Calu3 (cell line): ENCODE data around the gene FUT7. TPM values are rescaled to one million over a fixed set of nuclear protein-coding genes. Genes with fewer than 3 reads are reported as not detected.

Source experiments
- BruUV-seq: library from RNA; stranded (reverse); fragments of 400-500 nt; replicated peaks from 2 replicates; lab custom pipeline; 2021; lab: Mats Ljungman, UMichigan
- CTCF ChIA-PET: fragments of 300-600 bp; sonication (Branson Sonifier 250); formaldehyde crosslinking; loops from one replicate; lab custom pipeline; 2022; ENCODE audit warnings: antibody characterized with exemption; lab: Charles Lee
- DNase-seq: peaks from one replicate; pipeline ENCODE4 v3.0.0; 2022
- H3K27ac Mint-ChIP-seq: one replicate; pipeline ENCODE4 v1.8.0; 2022; ENCODE audit warnings: mixed read lengths; ENCODE audit not compliant: unreplicated experiment
- H3K27me3 Mint-ChIP-seq: one replicate; pipeline ENCODE4 v1.8.0; 2022; ENCODE audit warnings: mixed read lengths; ENCODE audit not compliant: unreplicated experiment
- H3K36me3 Mint-ChIP-seq: one replicate; pipeline ENCODE4 v1.8.0; 2022; ENCODE audit warnings: mild to moderate bottlenecking, moderate library complexity, mixed read lengths; ENCODE audit not compliant: insufficient read depth, unreplicated experiment
- H3K4me1 Mint-ChIP-seq: one replicate; pipeline ENCODE4 v1.8.0; 2022; ENCODE audit warnings: mild to moderate bottlenecking, low read depth, mixed read lengths; ENCODE audit not compliant: unreplicated experiment
- H3K4me3 Mint-ChIP-seq: one replicate; pipeline ENCODE4 v1.8.0; 2022; ENCODE audit warnings: mild to moderate bottlenecking, low read depth, moderate library complexity, mixed read lengths; ENCODE audit not compliant: unreplicated experiment
- H3K9me3 Mint-ChIP-seq: one replicate; pipeline ENCODE4 v1.8.0; 2022; ENCODE audit warnings: low read depth, mixed read lengths; ENCODE audit not compliant: unreplicated experiment
- CTCF ChIP-seq: fragments of 200-600 bp; IDR thresholded peaks from one replicate; pipeline ENCODE4 v1.8.0; 2022; ENCODE audit warnings: antibody characterized with exemption; ENCODE audit not compliant: unreplicated experiment
- intact Hi-C: fragments of 100-400 bp; cut with micrococcal nuclease; formaldehyde crosslinking; loops from one replicate; pipeline ENCODE4 v1.10.0; 2022; ENCODE audit not compliant: unreplicated experiment
- total RNA-seq: library from RNA; stranded (reverse); gene quantifications from 2 replicates; pipeline ENCODE4 v1.2.3, GENCODE V29; 2022

Gene FUT7
- total RNA-seq, 1 experiment from 2014 or later: not detected

DNA sequence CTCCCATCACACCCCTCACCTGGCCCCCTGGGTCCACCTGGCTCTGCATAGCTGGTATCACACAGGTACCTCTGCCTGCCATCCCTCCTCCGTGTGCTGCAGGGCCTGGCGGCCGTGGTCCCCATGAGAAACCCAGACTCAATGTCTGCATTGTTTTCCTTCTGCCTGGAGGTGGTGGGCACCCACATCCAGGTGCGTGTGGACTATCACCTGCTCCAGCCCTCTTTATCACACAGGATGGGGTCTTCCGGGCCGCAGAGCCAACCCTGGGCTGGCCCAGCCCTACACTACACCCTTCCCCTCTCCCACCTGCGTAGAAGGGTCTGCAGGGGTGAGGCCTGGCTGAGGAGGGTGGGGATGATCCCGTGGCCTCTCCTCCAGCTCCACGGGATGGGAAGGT lies 7.0 kb upstream of the FUT7 start:
- no TSS peak for BruUV-seq
- TF ChIP-seq CTCF: no peak
- no peak for DNase-seq
- intact Hi-C loops: no loop called here
- H3K9me3 Mint-ChIP-seq: no peaks in the 10 kb centered on the region
- H3K27ac Mint-ChIP-seq: no peak overlapping the region
- CTCF ChIA-PET: no interaction called here
- H3K4me1 Mint-ChIP-seq: peaks cover 8% of the 10 kb centered on the region
- no peak overlapping the region for H3K4me3 Mint-ChIP-seq
- H3K27me3 Mint-ChIP-seq: no peaks in the 10 kb centered on the region
- peaks cover 18% of the 10 kb centered on the region for H3K36me3 Mint-ChIP-seq

DNA sequence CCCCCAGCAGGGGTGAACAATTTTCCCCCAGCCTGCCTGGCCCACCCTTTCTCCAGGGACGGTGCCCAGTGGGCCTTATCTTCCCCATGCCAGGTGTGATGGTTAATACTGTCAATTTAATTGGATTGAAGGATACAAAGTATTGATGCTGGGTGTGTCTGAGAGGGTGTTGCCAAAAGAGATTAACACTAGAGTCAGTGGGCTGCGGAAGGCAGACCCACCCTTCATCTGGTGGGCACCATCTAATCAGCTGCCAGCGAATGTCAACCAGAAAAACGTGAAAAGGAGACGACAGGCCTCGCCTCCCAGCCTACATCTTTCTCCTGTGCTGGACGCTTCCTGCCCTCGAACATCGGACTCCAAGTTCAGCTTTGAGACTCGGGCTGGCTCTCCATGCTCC lies 5.6 kb upstream of the FUT7 start:
- CTCF ChIA-PET: interaction anchor here (0.7 kb wide), 1 partner anchor 9 kb away, joined by 4 read pairs; the partner anchor contains the start of gene NPDC1
- intact Hi-C loops: no loop called here
- Mint-ChIP-seq H3K9me3 (no peaks in the 10 kb centered on the region), H3K4me3 (no peak overlapping the region), H3K27me3 (no peaks in the 10 kb centered on the region), H3K4me1 (peaks cover 8% of the 10 kb centered on the region), H3K36me3 (peaks cover 18% of the 10 kb centered on the region), H3K27ac (no peak overlapping the region)
- TF ChIP-seq CTCF: no peak
- no TSS peak for BruUV-seq
- no peak for DNase-seq

GRCh38 chr9:137037035-137037434 lies 5.1 kb upstream of the FUT7 start:
- CTCF ChIA-PET: no interaction called here
- Mint-ChIP-seq H3K4me1 (peaks cover 8% of the 10 kb centered on the region), H3K4me3 (no peak overlapping the region), H3K36me3 (peaks cover 14% of the 10 kb centered on the region), H3K27me3 (no peaks in the 10 kb centered on the region), H3K27ac (no peak overlapping the region), H3K9me3 (no peaks in the 10 kb centered on the region)
- no peak for DNase-seq
- TF ChIP-seq CTCF: no peak
- no TSS peak for BruUV-seq
- intact Hi-C loops: no loop called here

DNA sequence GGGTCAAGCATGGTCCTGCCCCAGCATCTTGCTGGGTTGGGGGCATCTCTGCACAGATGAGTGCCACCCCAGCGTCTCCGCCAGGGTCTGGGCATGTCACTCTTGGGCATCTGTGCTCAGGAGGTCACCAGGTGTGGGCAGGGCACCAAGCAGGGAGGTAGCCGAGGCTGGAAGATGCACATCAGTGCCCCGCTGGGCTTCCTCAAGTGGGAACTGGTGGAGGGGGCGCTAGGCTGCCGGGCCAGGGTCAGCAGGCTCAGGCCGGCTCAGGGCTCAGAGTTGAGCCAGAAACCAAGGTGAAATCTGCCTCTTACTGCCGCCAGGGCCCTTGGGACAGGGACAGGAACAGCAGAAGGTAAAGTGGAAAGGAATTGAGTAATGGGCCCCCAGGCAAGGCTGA lies 4.0 kb upstream of the FUT7 start:
- no peak for TF ChIP-seq CTCF
- Mint-ChIP-seq H3K4me3 (no peak overlapping the region), H3K9me3 (no peaks in the 10 kb centered on the region), H3K36me3 (peaks cover 12% of the 10 kb centered on the region), H3K4me1 (peaks cover 8% of the 10 kb centered on the region), H3K27ac (no peak overlapping the region), H3K27me3 (no peaks in the 10 kb centered on the region)
- intact Hi-C loops: loop anchor here (2.0 kb wide), 2 partner anchors 87 to 249 kb away; no protein-coding TSS in a partner anchor
- no peak for DNase-seq
- CTCF ChIA-PET: interaction anchor here (0.9 to 1.8 kb wide), 4 partner anchors 11 to 194 kb away, joined by 4 to 47 read pairs (median 8); partner anchors contain the start of genes AJM1 and NPDC1
- no TSS peak for BruUV-seq
